GM12878 (cell line): ENCODE data around the gene SV2B. TPM values are rescaled to one million over a fixed set of nuclear protein-coding genes. Genes with fewer than 3 reads are reported as not detected.

Source experiments
- ATAC-seq: fragments of 200-7000 bp; cut with Tn5 transposase; 3 replicates; pipeline ENCODE4 v1.9.1; 2020; ENCODE audit warnings: mild to moderate bottlenecking, moderate library complexity
- BruUV-seq: library from RNA; stranded (reverse); fragments of 400-500 nt; replicated peaks from 2 replicates; lab custom pipeline; 2021; lab: Mats Ljungman, UMichigan
- CTCF ChIA-PET: fragments of 300-600 bp; sonication (Branson Sonifier 250); formaldehyde crosslinking; extraction: SDS; loops from one replicate; lab custom pipeline; 2021; ENCODE audit warnings: inconsistent platforms; lab: Yijun Ruan, JAX
- POLR2A ChIA-PET: fragments of 350-600 bp; formaldehyde crosslinking; extraction: SDS; loops from one replicate; lab custom pipeline; 2021; ENCODE audit warnings: inconsistent platforms; lab: Charles Lee
- RAD21 ChIA-PET: fragments of 300-600 bp; sonication (Branson Sonifier 250); formaldehyde crosslinking; loops from one replicate; lab custom pipeline; 2023; ENCODE audit warnings: antibody characterized with exemption; ENCODE audit not compliant: unreplicated experiment; lab: Charles Lee
- SMC1A ChIA-PET: fragments of 300-600 bp; sonication (Branson Sonifier 250); formaldehyde crosslinking; loops from one replicate; lab custom pipeline; 2023; ENCODE audit not compliant: unreplicated experiment, uncharacterized antibody; lab: Charles Lee
- DNase-seq: peaks from one replicate; pipeline ENCODE4 v3.0.0-alpha.2; 2011; ENCODE audit warnings: low read depth, low spot score
- FAIRE-seq: peaks from 3 replicates; lab custom pipeline; 2011; peaks lifted over from hg19 to GRCh38; lab: Jason Lieb, UNC
- H2AFZ ChIP-seq: 2 replicates; pipeline ENCODE4 v1.6.0; 2011; ENCODE audit warnings: low read depth, low read length, control low read depth; ENCODE audit not compliant: control insufficient read depth
- H3K27ac ChIP-seq: 2 replicates; pipeline ENCODE4 v1.5.1; 2011; ENCODE audit warnings: control low read depth; ENCODE audit not compliant: control insufficient read depth, insufficient read depth
- H3K27me3 ChIP-seq, 2 experiments: replicated peaks in 1 of 2; 2 replicates each; pipeline versions ENCODE4 v1.6.0 to v1.6.1; 2011; ENCODE audit warnings: low read length in 1 of 2; ENCODE audit not compliant: control insufficient read depth in 2 of 2, insufficient read depth in 2 of 2
- H3K36me3 ChIP-seq, 2 experiments: 2 replicates each; pipeline ENCODE4 v1.5.1; 2011; ENCODE audit warnings: low read length in 1 of 2; ENCODE audit not compliant: control insufficient read depth in 2 of 2, insufficient read depth in 2 of 2
- H3K4me1 ChIP-seq: 2 replicates; pipeline ENCODE4 v1.6.1; 2011; ENCODE audit warnings: mild to moderate bottlenecking, low read length, moderate library complexity, mixed read lengths; ENCODE audit not compliant: control insufficient read depth, insufficient read depth
- H3K4me2 ChIP-seq: 2 replicates; pipeline ENCODE4 v1.6.0; 2011; ENCODE audit warnings: control low read depth; ENCODE audit not compliant: control insufficient read depth, insufficient read depth
- H3K4me3 ChIP-seq: fragments of 200-600 bp; sonication (generic); 2 replicates; pipeline ENCODE4 v1.5.1; 2016
- H3K79me2 ChIP-seq: 2 replicates; pipeline ENCODE4 v1.6.0; 2011; ENCODE audit warnings: low read length; ENCODE audit not compliant: control insufficient read depth, insufficient read depth
- H3K9ac ChIP-seq: 2 replicates; pipeline ENCODE4 v1.8.0; 2011; ENCODE audit warnings: low read length, control low read depth, mixed read lengths; ENCODE audit not compliant: control insufficient read depth, insufficient read depth
- H3K9me3 ChIP-seq: replicated peaks from 3 replicates; pipeline ENCODE4 v1.5.1; 2011; ENCODE audit warnings: mild to moderate bottlenecking, low read length; ENCODE audit not compliant: control insufficient read depth, insufficient read depth
- H4K20me1 ChIP-seq: 2 replicates; pipeline ENCODE4 v1.6.0; 2011; ENCODE audit not compliant: control insufficient read depth, insufficient read depth
- MEF2B ChIP-seq: fragments of 450-650 bp; IDR thresholded peaks from 2 replicates; pipeline ENCODE4 v1.6.1; 2018; ENCODE audit warnings: mild to moderate bottlenecking, moderate library complexity; ENCODE audit not compliant: partially characterized antibody, poor library complexity, severe bottlenecking
- NFXL1 ChIP-seq: fragments of 450-650 bp; IDR thresholded peaks from 2 replicates; pipeline ENCODE4 v1.6.1; 2017; ENCODE audit warnings: antibody characterized with exemption, mild to moderate bottlenecking, borderline replicate concordance
- RBBP5 ChIP-seq: fragments of 200-600 bp; sonication (generic); conservative IDR thresholded peaks from 2 replicates; pipeline ENCODE4 v1.6.1; 2016
- WGBS: methylation state at CpG from one replicate; pipeline ENCODE4 v1.1.6; 2016; ENCODE audit warnings: low lambda C conversion rate; ENCODE audit not compliant: insufficient replicate concordance, insufficient coverage; ENCODE audit errors: missing lambda C conversion rate; 5-methylcytosine and 5-hydroxymethylcytosine counted together
- in situ Hi-C: fragments of 300-500 bp; cut with MboI; formaldehyde crosslinking; loops from 9 replicates; pipeline ENCODE4 v1.14.3; 2018; ENCODE audit warnings: mixed read lengths
- intact Hi-C: fragments of 100-400 bp; cut with micrococcal nuclease; formaldehyde crosslinking; loops from one replicate; pipeline ENCODE4 v1.14.2; 2022; ENCODE audit not compliant: unreplicated experiment
- polyA plus RNA-seq, 11 experiments: library from polyadenylated mRNA; depleted of rRNA in 4 of 11; unstranded in 6 of 11; stranded (reverse) in 5 of 11; fragments of >200 nt; fragmentation: Nextera tagmentation in 4 of 11; fragmentation: Illumina TruSeq in 1 of 11; extraction: Ambion mirVana in 4 of 11; extraction: Trizol in 1 of 11; gene quantifications; 1 replicate in 1 of 11; 2 replicates in 10 of 11; pipeline versions ENCODE4 v1.2.1 to v1.2.3, GENCODE V29; 2011 to 2016; ENCODE audit warnings: inconsistent platforms in 2 of 11, missing spikeins in 2 of 11, low read depth in 1 of 11
- total RNA-seq, 4 experiments: library from RNA; depleted of rRNA in 3 of 4; stranded (reverse); fragments of >200 nt in 3 of 4; fragmentation: Illumina TruSeq in 1 of 4; extraction: Trizol in 1 of 4; gene quantifications; 2 replicates each; pipeline versions ENCODE4 v1.2.1 to v1.2.3, GENCODE V29; 2013 to 2021
- TF ChIP-seq, protein P1 (sequence below), 3 experiments: IDR thresholded peaks in 2 of 3; conservative IDR thresholded peaks in 1 of 3; 2 replicates each; pipeline ENCODE4 v1.5.1; 2011; ENCODE audit warnings: low read depth in 3 of 3, low read length in 3 of 3, mild to moderate bottlenecking in 3 of 3, control low read depth in 2 of 3, moderate library complexity in 2 of 3, inconsistent platforms in 1 of 3, mixed read lengths in 1 of 3; ENCODE audit not compliant: control insufficient read depth in 2 of 3, insufficient read depth in 1 of 3; ENCODE audit errors: extremely low read depth in 1 of 3

SV2B gene
- total and polyA plus RNA-seq, 10 of the 15 experiments (the other 5 are each of a cell fraction or from before 2014, with no cell fraction given) = 0.03 to 1.7 (median 1.3) TPM

DNA sequence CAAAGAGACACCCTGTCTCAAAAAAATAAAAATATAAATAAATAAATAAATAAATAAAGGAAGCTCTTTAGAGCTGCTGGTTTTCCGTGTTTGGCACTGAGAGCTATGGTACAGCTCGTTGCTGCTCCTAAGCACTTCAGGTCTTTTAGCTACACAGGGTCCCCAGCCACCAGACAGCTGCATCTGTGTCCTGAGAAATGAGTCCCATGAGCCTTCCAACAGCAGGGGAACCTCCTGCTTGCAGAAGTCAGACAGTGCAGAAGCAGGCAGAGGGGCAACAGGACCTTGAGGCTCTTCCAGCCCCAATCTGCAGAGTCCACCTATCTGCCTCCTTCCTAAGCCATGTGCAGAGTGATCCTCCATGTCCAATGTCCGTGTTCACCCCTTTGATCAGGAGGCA is 159.0 kb downstream of the SV2B start:
- CTCF ChIA-PET = interaction anchor here (1.2 to 7.4 kb wide), 3 partner anchors 13 to 204 kb away, joined by 4 to 42 read pairs (median 7); no protein-coding TSS in a partner anchor
- POLR2A ChIA-PET = no interaction called here
- TF ChIP-seq RBBP5 = no peak
- no TSS peak for BruUV-seq
- Histone ChIP-seq H4K20me1 (no peaks in the 10 kb centered on the region), H3K27me3 (peaks cover 0 to 3% of the 10 kb centered on the region in 2 experiments; a peak in 2 of 4 replicates), H3K27ac (no peak overlapping the region), H3K4me3 (no peak overlapping the region), H3K36me3 (no peaks in the 10 kb centered on the region), H3K79me2 (no peaks in the 10 kb centered on the region), H3K9ac (no peak overlapping the region), H3K9me3 (no peaks in the 10 kb centered on the region), H3K4me2 (no peak overlapping the region), H2AFZ (no peak overlapping the region), H3K4me1 (no peaks in the 10 kb centered on the region)
- FAIRE-seq (no peak), ATAC-seq (no peak), DNase-seq (no peak)
- SMC1A ChIA-PET = interaction anchor here (0.6 to 4.1 kb wide), 3 partner anchors 12 to 20 kb away, joined by 3 to 20 read pairs (median 3); no protein-coding TSS in a partner anchor
- whole genome bisulfite sequencing = 0% methylated on average over 3 of the region's 3 CpGs
- RAD21 ChIA-PET = interaction anchor here (2.2 kb wide), 1 partner anchor 13 kb away, joined by 7 read pairs; no protein-coding TSS in a partner anchor
- in situ Hi-C loops (no loop called here), intact Hi-C loops (no loop called here)

DNA sequence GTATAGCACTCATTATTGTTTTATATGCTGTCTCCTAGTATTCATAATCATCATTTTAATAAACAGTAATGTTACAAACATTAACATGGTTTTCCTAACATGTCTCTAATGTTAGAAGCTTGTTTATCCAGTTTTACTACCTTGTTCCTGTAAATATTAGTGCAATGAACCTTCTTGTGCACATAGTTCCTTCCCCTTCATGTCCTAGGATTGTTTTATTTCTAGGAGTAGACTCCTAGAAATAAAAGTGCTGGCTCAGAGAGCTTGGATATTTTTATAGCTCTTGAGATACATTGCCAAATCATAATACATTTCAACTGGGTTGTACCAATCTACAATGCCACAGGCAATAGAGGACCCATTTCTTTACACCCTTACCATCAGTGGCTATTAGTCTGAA is 161.3 kb downstream of the SV2B start:
- Histone ChIP-seq H3K79me2 (no peaks in the 10 kb centered on the region), H3K27ac (no peak overlapping the region), H4K20me1 (no peaks in the 10 kb centered on the region), H3K4me3 (no peak overlapping the region), H3K9me3 (no peaks in the 10 kb centered on the region), H3K4me2 (no peak overlapping the region), H3K36me3 (no peaks in the 10 kb centered on the region), H3K27me3 (peaks cover 0 to 3% of the 10 kb centered on the region in 2 experiments; a peak in 2 of 4 replicates), H2AFZ (no peak overlapping the region), H3K9ac (no peak overlapping the region), H3K4me1 (no peaks in the 10 kb centered on the region)
- TF ChIP-seq, protein P1, sequence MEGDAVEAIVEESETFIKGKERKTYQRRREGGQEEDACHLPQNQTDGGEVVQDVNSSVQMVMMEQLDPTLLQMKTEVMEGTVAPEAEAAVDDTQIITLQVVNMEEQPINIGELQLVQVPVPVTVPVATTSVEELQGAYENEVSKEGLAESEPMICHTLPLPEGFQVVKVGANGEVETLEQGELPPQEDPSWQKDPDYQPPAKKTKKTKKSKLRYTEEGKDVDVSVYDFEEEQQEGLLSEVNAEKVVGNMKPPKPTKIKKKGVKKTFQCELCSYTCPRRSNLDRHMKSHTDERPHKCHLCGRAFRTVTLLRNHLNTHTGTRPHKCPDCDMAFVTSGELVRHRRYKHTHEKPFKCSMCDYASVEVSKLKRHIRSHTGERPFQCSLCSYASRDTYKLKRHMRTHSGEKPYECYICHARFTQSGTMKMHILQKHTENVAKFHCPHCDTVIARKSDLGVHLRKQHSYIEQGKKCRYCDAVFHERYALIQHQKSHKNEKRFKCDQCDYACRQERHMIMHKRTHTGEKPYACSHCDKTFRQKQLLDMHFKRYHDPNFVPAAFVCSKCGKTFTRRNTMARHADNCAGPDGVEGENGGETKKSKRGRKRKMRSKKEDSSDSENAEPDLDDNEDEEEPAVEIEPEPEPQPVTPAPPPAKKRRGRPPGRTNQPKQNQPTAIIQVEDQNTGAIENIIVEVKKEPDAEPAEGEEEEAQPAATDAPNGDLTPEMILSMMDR (IDR thresholded peaks at IDR 0.05 in 2 of 3, conservative IDR thresholded peaks at IDR 0.05 in 1 of 3; ENCODE audit: control insufficient read depth in 2 of 3, extremely low read depth in 1 of 3, insufficient read depth in 1 of 3, low read depth in 3 of 3, low read length in 3 of 3) = no peak
- TF ChIP-seq MEF2B = no peak
- TF ChIP-seq NFXL1 = no peak
- FAIRE-seq (no peak), DNase-seq (no peak), ATAC-seq (no peak)
- ChIA-PET CTCF (interaction anchor here (1.1 to 1.5 kb wide), 2 partner anchors 10 to 206 kb away, joined by 3 to 8 read pairs; no protein-coding TSS in a partner anchor), SMC1A (no interaction called here), POLR2A (no interaction called here), RAD21 (no interaction called here)
- in situ Hi-C loops (no loop called here), intact Hi-C loops (no loop called here)
- BruUV-seq = no TSS peak
